M059J (cell line): ENCODE data around the gene OGFRL1. TPM values are rescaled to one million over a fixed set of nuclear protein-coding genes. Genes with fewer than 3 reads are reported as not detected.

Experiments used
- DNase-seq: peaks from one replicate; pipeline ENCODE4 v3.0.0-alpha.2; 2012; ENCODE audit warnings: low read depth
- total RNA-seq: library from RNA; depleted of rRNA; stranded (reverse); fragments of >200 nt; shearing (Covaris generic); gene quantifications from 2 replicates; pipeline ENCODE4 v1.2.3, GENCODE V29; 2014

OGFRL1 gene
- total RNA-seq, 1 experiment from 2014 or later = 27.6 TPM

GRCh38 chr6:71333050-71333449, 44.4 kb downstream of the OGFRL1 start:
- no peak for DNase-seq

GRCh38 chr6:71333697-71334096, 45.1 kb downstream of the OGFRL1 start:
- DNase-seq = peak; percentile 89

DNA sequence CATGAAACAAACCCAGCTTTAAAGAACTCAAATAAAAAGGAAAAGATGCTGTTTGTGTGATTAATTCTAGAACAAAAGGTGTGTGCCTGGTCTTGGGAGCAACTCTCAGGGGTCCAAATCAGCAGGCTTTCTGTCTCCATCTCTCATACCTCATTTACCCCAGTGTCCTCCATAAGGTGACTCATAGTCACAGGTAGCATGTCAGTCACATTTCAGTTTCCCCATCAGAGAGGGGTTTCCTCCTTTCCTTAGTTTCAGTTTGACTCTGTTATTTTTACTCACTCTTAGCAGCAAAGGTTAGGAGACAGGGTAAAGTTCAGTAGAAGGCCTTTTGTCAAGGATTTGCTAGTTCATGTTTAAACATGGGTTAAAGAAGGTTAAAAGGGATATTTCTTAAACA, 46.2 kb downstream of the OGFRL1 start:
- peak; percentile 30 for DNase-seq

DNA sequence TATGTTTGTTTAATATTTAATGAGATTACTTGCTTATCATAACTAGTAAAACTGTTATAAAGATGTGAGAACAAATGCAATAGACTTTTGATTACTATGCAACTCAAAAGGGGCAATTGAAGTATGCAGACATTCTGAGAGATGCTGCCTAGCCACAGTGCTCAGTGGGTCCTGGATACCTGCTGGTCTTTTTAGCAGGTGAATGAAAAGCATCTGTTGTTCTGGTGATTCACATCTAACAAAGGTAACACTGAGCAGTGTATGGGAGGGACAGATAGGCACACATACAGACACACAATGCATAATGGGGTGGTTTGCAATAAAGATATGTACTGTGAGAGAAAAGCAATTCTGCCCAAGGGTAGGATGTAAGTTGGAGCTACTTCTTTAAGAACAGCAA, 46.9 kb downstream of the OGFRL1 start:
- no peak for DNase-seq

DNA sequence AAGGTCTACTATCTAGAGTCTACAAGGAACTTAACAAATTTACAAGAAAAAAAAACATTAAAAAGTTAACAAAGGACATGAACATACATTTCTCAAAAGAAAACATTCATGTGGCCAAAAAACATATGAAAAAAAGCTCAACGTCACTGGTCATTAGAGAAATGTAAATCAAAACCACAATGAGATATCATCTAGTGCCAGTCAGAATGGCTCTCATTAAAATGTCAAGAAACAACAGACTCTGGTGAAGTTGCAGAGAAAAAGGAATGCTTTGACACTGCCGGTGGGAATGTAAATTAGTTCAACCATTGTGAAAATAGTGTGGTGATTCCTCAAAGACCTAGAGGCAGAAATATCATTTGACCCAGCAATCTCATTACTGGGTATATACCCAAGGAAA, 48.3 kb downstream of the OGFRL1 start:
- peak; percentile 75 for DNase-seq

- no peak for DNase-seq
These were observed 50.1 kb downstream of the OGFRL1 start for GRCh38 chr6:71338540-71339316.

DNA sequence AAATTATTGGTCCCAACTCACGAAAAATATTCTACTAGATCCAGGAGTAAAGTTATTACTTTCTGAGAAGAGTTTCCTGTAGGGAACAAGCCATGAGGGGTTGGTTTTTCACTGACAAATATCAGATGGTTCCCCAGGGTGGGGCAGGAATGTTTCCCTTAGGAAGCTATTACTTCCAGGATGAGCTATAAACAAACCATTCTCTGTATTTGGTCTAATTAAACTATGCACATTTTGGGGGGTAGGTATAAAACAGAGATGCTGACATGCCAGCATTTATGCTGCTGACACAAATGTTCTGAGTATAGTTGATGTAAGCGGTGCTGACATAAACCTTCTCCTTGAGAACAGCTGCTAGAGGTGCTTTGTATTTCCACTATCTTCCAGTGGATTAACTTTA, 54.2 kb downstream of the OGFRL1 start:
- DNase-seq = no peak

GRCh38 chr6:71345476-71346333, 57.1 kb downstream of the OGFRL1 start:
- no peak for DNase-seq

DNA sequence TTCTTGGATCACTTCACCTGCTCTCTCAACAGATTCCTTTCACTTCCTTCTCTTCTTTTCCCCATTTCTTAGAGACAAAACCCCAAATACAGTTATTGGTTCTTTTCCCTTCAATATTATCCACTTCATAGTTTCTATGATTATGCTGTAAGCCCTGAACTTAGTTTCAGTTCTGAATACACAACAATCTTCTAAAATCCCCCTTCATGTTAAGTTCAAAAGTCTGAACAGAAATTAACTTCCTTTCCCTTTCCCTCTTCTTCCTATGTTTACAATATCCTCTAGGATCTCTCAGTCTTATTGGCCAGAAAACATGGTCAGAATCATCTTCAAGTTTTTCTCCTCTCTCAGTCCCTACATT, 57.7 kb downstream of the OGFRL1 start:
- DNase-seq = no peak

DNA sequence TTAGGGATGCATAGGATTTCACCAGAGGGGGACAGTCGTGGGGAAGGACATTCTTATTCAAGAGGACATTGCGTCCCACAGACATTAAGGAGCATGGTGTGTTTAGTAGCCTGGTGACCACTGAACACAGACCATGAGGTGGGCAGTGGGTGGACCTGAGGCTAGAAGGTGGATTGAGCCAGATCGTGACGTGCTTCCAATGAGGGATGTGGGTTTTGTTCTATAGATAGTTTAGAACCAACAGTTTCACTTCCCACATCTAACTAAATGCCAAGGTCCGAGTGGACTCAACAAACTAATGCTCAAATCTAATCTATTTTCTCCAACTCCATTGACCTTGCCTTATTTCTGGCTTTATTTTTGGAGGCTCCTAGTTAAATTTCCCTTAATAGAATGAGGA, 58.5 kb downstream of the OGFRL1 start:
- DNase-seq = no peak

DNA sequence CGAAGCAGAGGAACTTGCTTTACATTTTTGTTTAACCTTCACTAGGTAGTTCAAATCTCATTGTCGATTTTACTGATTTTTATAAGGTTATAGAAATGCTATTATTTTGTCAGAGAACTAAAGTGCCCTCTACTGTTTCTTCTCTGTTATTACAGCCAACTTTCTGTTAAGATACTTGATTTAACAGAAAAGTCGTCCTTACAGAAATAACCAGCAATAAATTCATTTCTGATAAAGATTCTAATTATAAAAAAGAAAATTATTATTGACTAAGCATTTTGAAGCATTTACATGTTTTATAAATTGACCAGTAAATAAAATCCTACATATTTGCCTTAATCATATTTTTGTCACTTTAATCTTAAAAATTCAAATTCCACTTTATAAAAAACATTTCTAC, 60.8 kb downstream of the OGFRL1 start:
- peak; percentile 53 for DNase-seq

- DNase-seq = peak; percentile 77
These were observed 61.5 kb downstream of the OGFRL1 start for GRCh38 chr6:71349976-71350615.

DNA sequence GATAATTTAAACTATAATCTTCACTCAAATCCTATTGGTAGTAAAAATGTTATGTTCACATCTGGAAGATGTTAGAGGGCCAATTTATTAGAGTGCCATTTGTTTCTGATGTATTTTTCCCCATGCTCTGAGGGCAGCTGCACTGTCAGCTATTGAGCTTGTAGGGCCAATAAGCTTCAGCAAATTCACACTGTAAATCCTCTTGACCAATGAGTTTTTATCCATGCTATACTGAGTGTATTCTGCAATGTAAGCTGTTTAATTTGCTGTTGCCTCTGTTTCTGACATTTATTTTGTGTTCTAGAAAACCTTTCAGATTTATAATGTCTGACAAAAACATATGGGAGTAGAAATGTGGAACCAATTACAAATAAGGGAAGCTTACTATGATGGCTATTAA, 62.6 kb downstream of the OGFRL1 start:
- DNase-seq = no peak
